Duodenal mucosa (tissue), 2 donors: ENCODE results near the gene PUSL1.

Experiments
- H3K27ac ChIP-seq: one replicate; pipeline ENCODE4 v1.7.0; 2013; ENCODE audit warnings: low read depth, low read length
- H3K27me3 ChIP-seq, 2 donors: one replicate each; pipeline ENCODE4 v1.7.0; 2013; ENCODE audit warnings: low read length in 2 of 2, control low read depth in 1 of 2; ENCODE audit not compliant: insufficient read depth in 2 of 2, control insufficient read depth in 1 of 2
- H3K36me3 ChIP-seq, 2 donors: one replicate each; pipeline ENCODE4 v1.7.0; 2013; ENCODE audit warnings: low read length in 2 of 2, control low read depth in 1 of 2; ENCODE audit not compliant: insufficient read depth in 2 of 2, control insufficient read depth in 1 of 2
- H3K4me1 ChIP-seq, 2 donors: one replicate each; pipeline ENCODE4 v1.7.0; 2013; ENCODE audit warnings: low read length in 2 of 2, control low read depth in 1 of 2; ENCODE audit not compliant: insufficient read depth in 2 of 2, control insufficient read depth in 1 of 2
- H3K4me3 ChIP-seq, 2 donors: one replicate each; pipeline ENCODE4 v1.7.0; 2013; ENCODE audit warnings: low read length in 2 of 2, low read depth in 1 of 2
- H3K9ac ChIP-seq, 2 donors: one replicate each; pipeline ENCODE4 v1.7.0; 2013; ENCODE audit warnings: low read length in 2 of 2, low read depth in 1 of 2
- H3K9me3 ChIP-seq, 2 donors: one replicate each; pipeline ENCODE4 v1.7.0; 2013; ENCODE audit warnings: low read length in 2 of 2, control low read depth in 1 of 2; ENCODE audit not compliant: control insufficient read depth in 1 of 2

The PUSL1 gene

GRCh38 chr1:1324084-1324523, 15.7 kb downstream of the PUSL1 start:
- peak overlapping the region; percentile 79 to 86 for H3K4me3 ChIP-seq
- peak overlapping the region; percentile 54 to 74 for H3K9ac ChIP-seq
- no peaks in the 10 kb centered on the region for H3K9me3 ChIP-seq
- H3K27me3 ChIP-seq: no peaks in the 10 kb centered on the region
- H3K4me1 ChIP-seq: peaks cover 18 to 27% of the 10 kb centered on the region in 2 donors
- H3K27ac ChIP-seq: peak overlapping the region; percentile 62
- H3K36me3 ChIP-seq: peaks cover 8 to 37% of the 10 kb centered on the region in 2 donors

- Histone ChIP-seq H3K9me3 (no peaks in the 10 kb centered on the region), H3K36me3 (peaks cover 8 to 40% of the 10 kb centered on the region in 2 donors), H3K27ac (peak within 1 kb of the TSS; percentile 81), H3K4me3 (peak within 1 kb of the TSS; percentile 79 to 87), H3K27me3 (no peaks in the 10 kb centered on the region), H3K9ac (peak within 1 kb of the TSS; percentile 80 to 95), H3K4me1 (peaks cover 18 to 31% of the 10 kb centered on the region in 2 donors)
Observed at GRCh38 chr1:1324524-1325287, 16.3 kb downstream of the PUSL1 start, which contains the start of the genes CPTP and INTS11. CPTP (plus strand) TSS chr1:1324802; CDS start chr1:1326911, 2,109 bp downstream. INTS11 (minus strand) TSS chr1:1324660; CDS start chr1:1324608, 52 bp downstream.

- Histone ChIP-seq H3K36me3 (peaks cover 4 to 38% of the 10 kb centered on the region in 2 donors), H3K27me3 (peaks cover 0 to 1% of the 10 kb centered on the region in 2 donors), H3K9ac (peak overlapping the region; percentile 80 to 95), H3K27ac (peak overlapping the region; percentile 81), H3K4me1 (peaks cover 18 to 36% of the 10 kb centered on the region in 2 donors), H3K4me3 (peak overlapping the region; percentile 79 to 87), H3K9me3 (no peaks in the 10 kb centered on the region)
Observed at GRCh38 chr1:1325288-1326074, 17.1 kb downstream of the PUSL1 start.

GRCh38 chr1:1326075-1326605, 17.7 kb downstream of the PUSL1 start:
- peak overlapping the region; percentile 79 to 87 for H3K4me3 ChIP-seq
- peaks cover 18 to 37% of the 10 kb centered on the region in 2 donors for H3K4me1 ChIP-seq
- peak overlapping the region; percentile 80 to 95 for H3K9ac ChIP-seq
- no peaks in the 10 kb centered on the region for H3K9me3 ChIP-seq
- H3K27ac ChIP-seq: no peak overlapping the region
- peaks cover 4 to 38% of the 10 kb centered on the region in 2 donors for H3K36me3 ChIP-seq
- peaks cover 0 to 8% of the 10 kb centered on the region in 2 donors for H3K27me3 ChIP-seq

DNA sequence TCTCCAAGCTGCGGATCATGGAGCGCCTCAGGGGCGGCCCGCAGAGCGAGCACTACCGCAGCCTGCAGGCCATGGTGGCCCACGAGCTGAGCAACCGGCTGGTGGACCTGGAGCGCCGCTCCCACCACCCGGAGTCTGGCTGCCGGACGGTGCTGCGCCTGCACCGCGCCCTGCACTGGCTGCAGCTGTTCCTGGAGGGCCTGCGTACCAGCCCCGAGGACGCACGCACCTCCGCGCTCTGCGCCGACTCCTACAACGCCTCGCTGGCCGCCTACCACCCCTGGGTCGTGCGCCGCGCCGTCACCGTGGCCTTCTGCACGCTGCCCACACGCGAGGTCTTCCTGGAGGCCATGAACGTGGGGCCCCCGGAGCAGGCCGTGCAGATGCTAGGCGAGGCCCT, 18.9 kb downstream of the PUSL1 start:
- no peaks in the 10 kb centered on the region for H3K9me3 ChIP-seq
- peaks cover 18 to 44% of the 10 kb centered on the region in 2 donors for H3K4me1 ChIP-seq
- peaks cover 4 to 33% of the 10 kb centered on the region in 2 donors for H3K36me3 ChIP-seq
- no peak overlapping the region for H3K27ac ChIP-seq
- H3K9ac ChIP-seq: no peak overlapping the region
- no peak overlapping the region for H3K4me3 ChIP-seq
- H3K27me3 ChIP-seq: peaks cover 0 to 18% of the 10 kb centered on the region in 2 donors

DNA sequence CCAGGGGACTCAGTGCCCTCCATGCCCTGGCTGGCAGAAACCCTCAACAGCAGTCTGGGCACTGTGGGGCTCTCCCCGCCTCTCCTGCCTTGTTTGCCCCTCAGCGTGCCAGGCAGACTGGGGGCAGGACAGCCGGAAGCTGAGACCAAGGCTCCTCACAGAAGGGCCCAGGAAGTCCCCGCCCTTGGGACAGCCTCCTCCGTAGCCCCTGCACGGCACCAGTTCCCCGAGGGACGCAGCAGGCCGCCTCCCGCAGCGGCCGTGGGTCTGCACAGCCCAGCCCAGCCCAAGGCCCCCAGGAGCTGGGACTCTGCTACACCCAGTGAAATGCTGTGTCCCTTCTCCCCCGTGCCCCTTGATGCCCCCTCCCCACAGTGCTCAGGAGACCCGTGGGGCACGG, 19.9 kb downstream of the PUSL1 start:
- Histone ChIP-seq H3K36me3 (peaks cover 4 to 33% of the 10 kb centered on the region in 2 donors), H3K27me3 (peaks cover 0 to 26% of the 10 kb centered on the region in 2 donors), H3K9ac (no peak overlapping the region), H3K9me3 (no peaks in the 10 kb centered on the region), H3K27ac (no peak overlapping the region), H3K4me1 (peaks cover 22 to 48% of the 10 kb centered on the region in 2 donors), H3K4me3 (no peak overlapping the region)

DNA sequence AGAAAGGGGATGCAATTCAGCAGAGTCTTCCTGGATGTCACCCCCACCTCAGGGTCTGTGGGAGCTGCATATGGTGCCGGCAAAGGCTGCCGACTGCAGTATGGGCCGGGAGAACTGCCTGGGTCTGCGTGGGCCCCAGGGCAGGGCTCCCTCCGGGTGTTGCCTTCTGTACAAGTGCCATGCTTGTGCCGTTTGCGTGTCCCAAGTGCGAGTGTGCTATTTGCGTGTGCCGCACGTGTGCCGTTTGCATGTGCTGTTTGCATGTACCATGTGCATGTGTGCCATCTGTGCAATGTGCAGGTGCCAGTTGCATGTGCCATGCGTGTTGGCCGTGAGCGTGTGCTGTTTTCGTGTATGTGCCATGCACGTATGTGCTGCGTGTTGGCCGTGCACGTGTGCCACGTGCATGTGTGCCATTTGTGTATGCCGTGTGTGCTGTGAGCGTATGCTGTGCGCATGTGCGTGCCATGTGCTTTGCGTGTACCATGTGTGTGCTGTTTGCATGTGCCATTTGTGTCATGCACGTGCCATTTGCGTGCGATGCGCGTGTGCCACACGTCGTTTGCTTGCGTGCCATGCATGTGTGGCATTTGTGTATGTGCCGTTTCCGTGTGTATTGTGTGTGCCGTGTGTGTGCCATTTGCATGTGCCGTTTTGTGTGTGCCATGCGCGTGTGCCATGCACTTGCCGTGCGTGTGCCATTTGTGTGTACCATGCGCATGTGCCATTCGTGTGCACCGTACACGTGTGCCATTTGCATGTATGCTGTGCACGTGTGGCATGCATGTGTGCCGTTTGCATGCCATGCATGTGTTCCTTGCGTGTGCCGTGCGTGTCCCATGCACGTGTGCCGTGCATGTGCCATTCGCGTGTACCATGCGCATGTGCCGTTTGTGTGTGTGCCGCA, 21.2 kb downstream of the PUSL1 start:
- Histone ChIP-seq H3K9ac (no peak overlapping the region), H3K9me3 (no peaks in the 10 kb centered on the region), H3K27ac (no peak overlapping the region), H3K4me3 (no peak overlapping the region), H3K36me3 (peaks cover 4 to 33% of the 10 kb centered on the region in 2 donors), H3K4me1 (peaks cover 23 to 45% of the 10 kb centered on the region in 2 donors), H3K27me3 (peaks cover 0 to 35% of the 10 kb centered on the region in 2 donors)

GRCh38 chr1:1330366-1331067, 22.1 kb downstream of the PUSL1 start:
- Histone ChIP-seq H3K4me3 (no peak overlapping the region), H3K9ac (no peak overlapping the region), H3K27ac (no peak overlapping the region), H3K27me3 (peaks cover 0 to 35% of the 10 kb centered on the region in 2 donors), H3K9me3 (no peaks in the 10 kb centered on the region), H3K36me3 (peaks cover 4 to 33% of the 10 kb centered on the region in 2 donors), H3K4me1 (peaks cover 21 to 39% of the 10 kb centered on the region in 2 donors)
